ENCODE measurements around the gene SLC47A1.
A peak's percentile ranks its signal among the peaks of the same experiment; 100 is the strongest.
"Not testable (repeated sequence)": the region's sequence is repeated elsewhere in the genome, so short reads cannot be mapped to it uniquely, and the experiment has no call there.

SLC47A1 gene

DNA sequence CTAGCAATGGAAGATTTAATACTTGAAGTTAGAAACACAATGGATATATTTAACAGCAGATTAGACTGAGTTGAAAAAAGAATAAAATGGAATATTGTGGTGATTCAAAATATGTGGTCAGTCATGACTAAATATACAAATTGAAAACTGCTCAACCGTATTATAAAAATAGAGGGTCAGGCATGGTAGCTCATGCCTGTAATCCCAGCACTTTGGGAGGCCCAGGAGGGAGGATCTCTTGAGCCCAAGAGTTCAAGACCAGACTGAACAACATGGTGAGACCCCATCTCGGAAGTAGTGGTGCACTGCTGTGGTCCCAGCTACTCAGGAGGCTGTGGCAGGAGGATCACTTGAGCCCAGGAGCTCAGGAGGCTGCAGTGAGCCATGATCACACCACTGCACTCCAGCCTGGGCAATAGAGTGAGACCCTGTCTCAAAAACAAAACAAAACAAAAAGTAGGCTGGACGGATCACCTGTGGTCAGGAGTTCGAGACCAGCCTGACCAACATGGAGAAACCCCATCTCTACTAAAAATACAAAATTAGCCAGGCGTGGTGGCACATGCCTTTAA is 24.3 kb upstream of the SLC47A1 start:
- not testable (repeated sequence) for DNase-seq (ENCODE audit: low spot score in 2 of 2); H3K27ac Mint-ChIP-seq; H3K4me3 Mint-ChIP-seq; H3K9me3 Mint-ChIP-seq; ATAC-seq
- H3K4me1 Mint-ChIP-seq: peaks cover 17% of the 10 kb centered on the region
- H3K36me3 Mint-ChIP-seq: peaks cover 25% of the 10 kb centered on the region

DNA sequence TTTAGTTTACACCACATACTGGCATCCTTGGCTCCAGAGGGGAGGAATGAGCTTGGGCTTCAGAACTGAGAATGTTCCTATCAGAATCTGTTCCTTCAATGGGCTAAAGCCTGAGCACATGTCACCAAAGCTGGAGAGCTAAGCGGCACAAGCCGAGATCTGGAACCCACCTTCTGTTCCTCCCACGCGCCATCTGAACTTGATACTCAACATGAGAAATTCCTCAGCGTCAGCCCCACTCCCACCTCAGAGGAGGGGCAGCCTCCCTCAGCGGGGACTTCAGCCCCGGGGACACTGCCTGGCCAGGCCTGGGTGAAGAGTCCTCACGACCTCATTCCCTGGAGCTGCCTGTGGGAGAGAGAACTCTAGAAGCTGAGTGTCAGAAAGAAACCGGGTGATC is 22.8 kb upstream of the SLC47A1 start:
- Mint-ChIP-seq H3K36me3 (peaks cover 25% of the 10 kb centered on the region), H3K9me3 (no peaks in the 10 kb centered on the region), H3K27ac (no peak overlapping the region), H3K4me3 (no peak overlapping the region), H3K4me1 (peaks cover 17% of the 10 kb centered on the region)
- DNase-seq (ENCODE audit: low spot score in 2 of 2) (no peak), ATAC-seq (no peak)

DNA sequence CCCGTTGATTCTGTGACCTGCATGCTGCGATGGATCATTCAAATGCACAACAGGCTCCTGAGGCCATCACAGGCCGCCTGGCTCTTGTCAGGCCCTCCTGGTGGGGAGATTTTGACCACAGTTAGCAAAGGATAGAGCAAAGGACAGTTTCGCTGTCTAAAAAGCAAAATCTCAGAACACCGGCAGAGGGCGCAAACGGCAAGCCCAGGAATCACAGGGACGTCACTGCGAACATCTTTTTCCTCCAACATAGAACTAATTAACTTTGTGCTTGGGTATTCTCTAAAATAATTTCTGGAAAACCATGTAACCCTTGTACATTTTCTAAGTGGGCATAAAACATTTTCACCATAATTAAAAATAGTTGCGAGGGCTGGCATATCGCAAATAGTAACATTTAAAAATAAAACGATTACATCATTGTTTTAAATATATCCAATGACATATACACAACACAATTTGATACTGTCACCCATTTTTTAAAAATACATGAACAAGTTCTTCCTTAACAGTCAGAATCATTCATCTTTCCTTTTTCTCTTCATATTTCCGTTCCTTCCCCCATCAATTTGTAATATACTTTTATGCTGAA is 19.7 kb upstream of the SLC47A1 start:
- Mint-ChIP-seq H3K4me1 (peaks cover 6% of the 10 kb centered on the region), H3K36me3 (peaks cover under 1% of the 10 kb centered on the region), H3K4me3 (no peak overlapping the region), H3K9me3 (no peaks in the 10 kb centered on the region), H3K27ac (no peak overlapping the region)
- ATAC-seq (peak; percentile 69), DNase-seq (ENCODE audit: low spot score in 2 of 2) (peak; percentile 51 to 77)

DNA sequence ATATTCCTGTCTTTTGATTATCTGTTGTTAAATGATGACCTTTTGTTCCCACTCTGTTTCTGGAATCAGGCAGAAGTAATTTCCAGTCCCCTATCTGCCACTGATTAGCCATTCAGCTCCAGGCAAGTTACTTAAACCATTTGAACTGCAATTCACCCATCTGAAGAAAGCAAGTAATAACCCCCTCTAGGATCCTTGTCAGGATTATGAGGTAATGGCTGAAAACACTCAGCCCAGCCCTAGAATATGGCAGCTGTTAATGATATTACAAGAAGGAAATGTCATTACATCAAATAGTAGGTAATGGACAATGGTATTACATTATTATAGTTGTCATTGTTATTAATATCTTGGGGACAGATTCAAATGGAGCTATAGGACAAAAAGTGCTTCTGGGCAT is 16.0 kb upstream of the SLC47A1 start:
- Mint-ChIP-seq H3K4me3 (no peak overlapping the region), H3K27ac (no peak overlapping the region), H3K9me3 (no peaks in the 10 kb centered on the region), H3K4me1 (peaks cover 6% of the 10 kb centered on the region), H3K36me3 (no peaks in the 10 kb centered on the region)
- no peak for ATAC-seq
- no peak for DNase-seq (ENCODE audit: low spot score in 2 of 2)

DNA sequence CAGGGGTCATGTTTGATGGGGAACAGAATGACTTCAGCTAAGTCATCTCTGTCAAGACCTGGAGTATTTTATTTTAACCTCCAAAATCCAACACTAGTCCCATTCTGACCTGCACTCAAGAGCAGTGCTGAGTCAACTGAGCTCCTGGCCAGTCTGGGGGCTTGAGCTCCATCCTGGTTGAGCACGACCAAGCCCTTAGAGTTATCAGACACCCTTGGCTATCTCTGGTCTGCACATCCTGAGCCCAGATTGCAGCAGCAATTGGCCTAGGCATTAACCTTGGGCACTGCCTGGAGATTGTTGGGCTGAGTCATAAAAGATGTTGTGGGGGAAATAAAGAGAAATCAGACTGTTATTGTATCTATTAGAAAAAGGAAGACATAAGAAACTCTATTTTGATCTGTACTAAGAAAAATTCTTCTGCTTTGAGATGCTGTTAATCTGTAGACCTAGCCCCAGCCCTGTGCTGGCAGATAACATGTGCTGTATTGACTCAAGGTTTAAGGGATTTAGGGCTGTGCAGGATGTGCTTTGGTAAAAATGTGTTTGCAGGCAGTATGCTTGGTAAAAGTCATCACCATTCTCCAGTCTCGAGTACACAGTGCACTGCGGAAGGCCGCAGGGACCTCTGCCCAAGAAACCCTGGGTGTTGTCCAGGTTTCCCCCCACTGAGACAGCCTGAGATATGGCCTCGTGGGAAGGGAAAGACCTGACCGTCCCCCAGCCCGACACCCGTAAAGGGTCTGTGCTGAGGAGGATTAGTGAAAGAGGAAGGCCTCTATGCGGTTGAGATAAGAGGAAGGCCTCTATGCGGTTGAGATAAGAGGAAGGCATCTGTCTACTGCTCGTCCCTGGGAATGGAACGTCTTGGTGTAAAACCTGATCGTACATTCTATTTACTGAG is 14.0 kb upstream of the SLC47A1 start:
- H3K9me3 Mint-ChIP-seq; DNase-seq (ENCODE audit: low spot score in 2 of 2); ATAC-seq; H3K27ac Mint-ChIP-seq; H3K4me1 Mint-ChIP-seq; H3K36me3 Mint-ChIP-seq; H3K4me3 Mint-ChIP-seq: not testable (repeated sequence)

DNA sequence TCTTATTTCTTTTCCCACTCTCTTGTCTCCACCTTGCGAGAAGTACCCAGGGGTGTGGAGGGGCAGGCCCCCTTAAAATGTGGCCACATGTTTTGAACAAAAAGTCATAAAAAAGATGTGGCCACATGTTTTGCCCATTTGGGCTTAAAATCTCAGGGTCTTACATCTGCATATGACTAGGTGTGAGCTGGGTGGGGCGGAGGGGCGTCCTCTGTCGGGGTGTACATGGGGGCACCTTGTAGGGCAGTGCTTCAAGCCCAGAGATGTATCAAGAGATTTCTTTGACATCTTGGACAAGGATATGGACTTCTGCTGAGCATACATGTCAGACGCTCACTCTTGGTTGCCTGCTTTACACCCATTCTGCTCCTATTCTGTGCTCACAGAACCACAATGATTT is 13.0 kb upstream of the SLC47A1 start:
- Mint-ChIP-seq H3K4me1 (no peaks in the 10 kb centered on the region), H3K27ac (no peak overlapping the region), H3K9me3 (no peaks in the 10 kb centered on the region), H3K36me3 (no peaks in the 10 kb centered on the region), H3K4me3 (no peak overlapping the region)
- DNase-seq (ENCODE audit: low spot score in 2 of 2) (no peak), ATAC-seq (no peak)

DNA sequence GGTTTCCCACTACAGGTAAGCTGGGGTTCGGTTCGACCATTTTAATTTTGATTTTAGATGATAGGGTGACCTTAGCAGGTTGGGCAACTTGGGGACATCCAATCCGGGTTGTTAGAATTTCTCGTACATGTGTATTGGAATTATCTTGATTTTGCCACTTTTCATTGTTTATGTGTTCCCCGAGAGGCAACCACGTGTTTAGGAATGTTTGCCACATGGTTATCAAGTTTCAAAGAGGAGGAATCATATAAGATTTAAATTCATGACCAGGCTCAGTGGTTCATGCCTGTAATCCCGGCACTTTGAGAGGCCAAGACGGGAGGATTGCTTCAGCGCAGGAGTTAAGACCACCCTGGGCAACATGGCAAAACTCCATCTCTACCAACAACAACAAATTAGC is 10.0 kb upstream of the SLC47A1 start:
- DNase-seq (ENCODE audit: low spot score in 2 of 2) (no peak), ATAC-seq (no peak)
- Mint-ChIP-seq H3K27ac (no peak overlapping the region), H3K4me1 (no peaks in the 10 kb centered on the region), H3K36me3 (no peaks in the 10 kb centered on the region), H3K4me3 (no peak overlapping the region), H3K9me3 (no peaks in the 10 kb centered on the region)

DNA sequence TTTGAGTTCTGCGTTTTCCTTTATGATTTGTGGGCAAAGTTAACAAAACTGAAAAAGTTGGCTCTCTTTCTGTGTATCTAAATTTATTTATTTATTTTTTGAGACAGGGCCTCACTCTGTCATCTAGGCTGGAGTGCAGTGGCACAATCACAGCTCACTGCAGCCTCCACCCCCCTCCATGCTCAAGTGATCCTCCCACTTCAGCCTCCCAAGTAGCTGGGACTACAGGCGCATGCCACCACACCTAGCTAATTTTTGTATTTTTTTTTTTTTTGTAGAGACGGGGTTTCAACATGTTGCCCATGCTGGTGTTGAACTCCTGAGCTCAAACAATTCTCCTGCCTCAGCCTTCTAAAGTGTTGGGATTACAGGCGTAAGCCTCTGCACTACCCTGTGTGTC is 6.7 kb upstream of the SLC47A1 start:
- not testable (repeated sequence) for H3K4me3 Mint-ChIP-seq; H3K27ac Mint-ChIP-seq; DNase-seq (ENCODE audit: low spot score in 2 of 2); H3K36me3 Mint-ChIP-seq; H3K4me1 Mint-ChIP-seq; H3K9me3 Mint-ChIP-seq; ATAC-seq

DNA sequence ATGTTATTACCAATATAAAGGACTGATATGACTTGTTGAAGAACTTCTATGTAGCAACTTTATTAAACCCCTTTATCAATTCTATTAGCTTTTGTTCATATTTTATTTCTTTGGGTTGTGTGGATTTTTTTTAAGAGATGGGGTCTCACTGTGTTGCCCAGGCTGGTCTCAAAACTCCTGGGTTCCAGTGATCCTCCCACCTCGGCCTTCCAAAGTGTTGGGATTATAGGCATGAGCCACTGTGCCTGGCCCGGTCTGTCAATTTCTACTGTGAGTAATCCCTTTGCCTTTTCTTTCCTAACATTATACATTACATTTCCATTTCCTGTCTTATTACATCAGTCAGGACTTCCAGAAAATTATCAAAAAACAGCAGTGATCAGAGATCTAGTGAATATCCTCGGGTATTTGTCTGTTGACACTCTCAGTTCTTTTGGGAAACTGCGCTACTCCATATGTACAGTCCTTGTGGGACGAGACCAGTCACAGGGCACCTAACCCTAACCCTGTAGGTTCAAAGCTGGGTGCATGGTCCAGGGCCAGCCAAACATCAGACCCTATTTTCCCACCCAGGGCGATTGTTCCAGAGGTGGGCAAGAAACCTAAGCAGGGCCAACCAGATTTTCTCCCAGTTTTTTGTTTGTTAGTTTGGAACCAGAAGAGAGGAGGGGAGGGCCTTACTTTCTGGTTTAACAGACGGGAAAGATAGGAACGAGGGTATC is 1.7 kb upstream of the SLC47A1 start:
- ATAC-seq (no peak), DNase-seq (ENCODE audit: low spot score in 2 of 2) (no peak)
- H3K4me3 Mint-ChIP-seq: no peak overlapping the region
- H3K27ac Mint-ChIP-seq: no peak overlapping the region
- H3K9me3 Mint-ChIP-seq: no peaks in the 10 kb centered on the region
- H3K36me3 Mint-ChIP-seq: no peaks in the 10 kb centered on the region
- peaks cover 14% of the 10 kb centered on the region for H3K4me1 Mint-ChIP-seq

DNA sequence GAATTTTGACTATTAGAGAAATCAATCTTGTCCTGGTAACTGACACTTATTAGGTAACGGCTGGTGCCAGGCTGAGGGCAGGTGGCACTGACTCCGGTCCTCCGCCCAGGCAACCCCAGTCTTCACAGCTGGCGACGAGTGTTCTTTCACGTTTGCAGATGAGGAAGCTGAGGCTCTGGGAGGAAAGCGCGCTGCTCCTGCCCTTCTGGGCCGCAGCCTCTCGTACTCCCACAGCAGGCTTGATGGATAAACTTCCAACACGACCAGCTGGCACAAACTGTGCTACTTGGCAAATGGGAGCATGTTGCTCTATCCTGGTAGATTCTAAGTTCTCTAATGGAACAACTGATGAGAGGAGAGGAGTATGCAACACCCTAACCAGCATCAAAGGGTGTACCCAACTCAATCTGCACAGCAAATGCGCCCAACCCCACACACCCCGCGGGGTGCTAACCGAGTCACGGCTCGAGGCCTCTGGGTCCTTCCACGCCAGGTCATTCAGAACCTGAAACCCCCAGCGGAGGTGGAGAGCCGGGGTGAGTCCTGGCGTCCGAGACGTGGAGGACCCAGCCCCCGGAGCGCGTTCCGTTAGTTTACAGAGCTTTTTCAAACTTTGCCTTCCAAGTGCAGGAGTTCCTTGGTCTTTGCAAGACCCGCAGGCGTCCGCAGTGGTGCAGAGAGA is 477 bp upstream of the SLC47A1 start:
- peaks cover 14% of the 10 kb centered on the region for H3K4me1 Mint-ChIP-seq
- no peak overlapping the region for H3K27ac Mint-ChIP-seq
- peak overlapping the region; percentile 61 for H3K4me3 Mint-ChIP-seq

DNA sequence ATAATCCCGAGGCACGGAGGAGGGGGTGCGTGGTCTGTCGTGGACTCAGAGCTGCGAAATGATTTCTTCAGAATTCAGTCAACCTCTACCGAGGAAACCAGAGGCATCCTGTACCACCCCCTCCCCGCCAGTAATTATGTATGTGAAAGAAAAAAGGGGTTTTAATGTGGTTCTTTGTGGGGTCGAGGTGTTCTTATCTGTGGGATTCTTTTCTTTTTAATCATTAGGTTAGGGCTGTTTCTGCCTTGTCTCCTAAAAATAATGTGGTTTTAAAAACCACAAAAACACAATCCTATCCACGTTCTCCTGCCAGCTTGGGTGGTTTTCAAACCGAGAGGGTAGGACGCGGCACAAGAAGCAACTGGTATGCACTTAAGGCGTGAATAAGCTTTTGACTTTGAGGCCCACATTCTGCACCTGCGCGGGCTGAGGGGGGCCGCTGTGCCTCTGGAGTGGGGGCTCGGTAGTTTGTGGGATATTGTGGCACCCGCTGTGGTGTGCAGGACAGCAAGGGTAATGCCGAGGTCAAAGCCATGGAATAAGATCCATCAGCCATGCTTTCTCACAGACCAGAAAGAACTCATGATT is 1.0 kb downstream of the SLC47A1 start:
- DNase-seq (ENCODE audit: low spot score in 2 of 2) (no peak), ATAC-seq (peak; percentile 70)
- no peaks in the 10 kb centered on the region for H3K9me3 Mint-ChIP-seq
- no peak overlapping the region for H3K27ac Mint-ChIP-seq
- H3K36me3 Mint-ChIP-seq: no peaks in the 10 kb centered on the region
- peaks cover 14% of the 10 kb centered on the region for H3K4me1 Mint-ChIP-seq
- peak overlapping the region; percentile 61 for H3K4me3 Mint-ChIP-seq

More for the DNA sequence above, 477 bp upstream of the SLC47A1 start:
- DNase-seq (ENCODE audit: low spot score in 2 of 2): no peak
- ATAC-seq: no peak
- no peaks in the 10 kb centered on the region for H3K9me3 Mint-ChIP-seq
- no peaks in the 10 kb centered on the region for H3K36me3 Mint-ChIP-seq

DNA sequence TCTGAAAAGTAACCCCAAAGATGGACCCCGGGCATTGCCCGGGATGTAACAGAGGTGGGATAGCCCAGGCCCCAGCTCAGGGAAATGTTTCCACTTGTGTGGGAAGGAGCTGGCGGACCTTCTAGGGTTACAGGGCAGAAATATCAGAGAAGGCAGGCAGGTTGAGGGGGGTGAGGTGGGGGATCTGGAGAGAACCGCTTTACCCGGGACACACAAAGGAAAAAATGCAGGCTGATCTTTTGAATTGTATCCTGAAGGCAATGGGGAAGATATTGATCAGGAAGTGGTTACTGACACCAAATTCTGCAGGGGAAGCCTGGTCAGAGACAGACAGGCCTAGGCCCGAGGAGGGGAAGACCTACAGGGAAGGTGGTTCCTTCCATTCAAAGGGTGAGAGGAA is 3.5 kb downstream of the SLC47A1 start:
- no peak overlapping the region for H3K4me3 Mint-ChIP-seq

DNA sequence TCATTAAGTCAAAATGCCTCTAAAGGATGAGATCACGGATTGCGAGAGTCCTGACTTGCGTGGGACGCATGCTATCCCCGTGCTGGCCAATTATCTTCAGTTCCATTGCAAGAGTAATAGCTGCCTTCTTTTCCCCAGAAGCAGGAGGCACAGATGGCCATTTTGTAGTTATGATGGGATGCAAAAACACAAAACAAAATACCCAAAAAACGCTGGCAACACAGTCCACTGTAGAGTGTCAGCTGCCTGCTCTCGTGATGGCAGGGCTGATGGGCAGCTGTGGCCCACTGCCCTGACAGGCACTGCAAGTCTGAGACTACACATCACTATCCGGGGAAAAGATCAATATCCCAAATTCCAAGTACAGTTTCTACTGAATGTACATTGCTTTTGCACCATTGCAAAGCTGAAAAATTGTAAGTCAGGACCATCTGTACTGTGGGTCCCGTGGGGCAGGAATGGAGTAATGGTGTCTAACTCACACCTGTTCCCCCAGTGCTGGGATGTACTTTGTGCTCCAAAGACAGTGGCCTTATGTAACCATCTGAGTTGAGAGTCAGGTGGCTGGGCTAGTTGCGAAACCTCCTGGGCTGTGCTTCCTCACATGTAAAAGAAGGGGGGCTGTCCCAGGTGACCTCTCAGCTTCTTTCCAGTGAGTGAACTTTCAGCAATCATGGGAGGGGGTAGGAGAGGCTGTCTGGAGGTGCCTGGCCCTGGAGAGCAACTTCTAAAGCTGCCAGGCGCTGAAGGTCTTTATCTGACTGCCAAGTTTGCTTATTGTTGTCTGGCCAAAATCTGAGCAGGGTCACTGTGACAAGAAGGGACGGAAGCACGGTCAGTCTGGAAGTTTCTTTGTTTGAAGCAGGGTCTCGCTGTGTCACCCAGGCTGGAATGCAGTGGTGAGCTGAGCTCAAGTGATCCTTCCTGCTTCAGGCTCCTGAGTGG is 4.7 kb downstream of the SLC47A1 start:
- Mint-ChIP-seq H3K4me3 (no peak overlapping the region), H3K36me3 (no peaks in the 10 kb centered on the region), H3K9me3 (no peaks in the 10 kb centered on the region), H3K4me1 (peaks cover 9% of the 10 kb centered on the region), H3K27ac (no peak overlapping the region)
- ATAC-seq (no peak), DNase-seq (ENCODE audit: low spot score in 2 of 2) (no peak)

More for the DNA sequence above, 3.5 kb downstream of the SLC47A1 start:
- Mint-ChIP-seq H3K36me3 (no peaks in the 10 kb centered on the region), H3K4me1 (peaks cover 14% of the 10 kb centered on the region), H3K9me3 (no peaks in the 10 kb centered on the region), H3K27ac (no peak overlapping the region)
- DNase-seq (ENCODE audit: low spot score in 2 of 2) (no peak), ATAC-seq (no peak)

DNA sequence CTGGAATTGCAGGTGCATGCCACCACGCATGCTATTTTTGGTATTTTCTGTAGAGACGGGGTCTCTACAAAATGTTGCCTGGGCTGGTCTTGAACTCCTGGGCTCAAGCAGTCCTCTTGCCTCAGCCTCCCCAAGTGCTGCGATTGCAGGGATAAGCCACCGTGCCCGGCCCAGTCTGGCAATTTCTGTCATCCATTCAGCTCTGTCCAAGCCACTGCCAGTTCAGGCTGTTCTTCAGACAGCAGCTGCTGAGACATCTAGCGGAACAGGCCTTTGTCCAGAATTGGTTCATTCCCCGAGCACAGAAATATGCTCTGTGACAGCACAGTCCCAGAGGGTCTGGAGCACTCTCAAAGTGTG is 5.4 kb downstream of the SLC47A1 start:
- Mint-ChIP-seq H3K36me3 (no peaks in the 10 kb centered on the region), H3K4me3 (no peak overlapping the region), H3K27ac (no peak overlapping the region), H3K9me3 (no peaks in the 10 kb centered on the region), H3K4me1 (peaks cover 7% of the 10 kb centered on the region)
- ATAC-seq: no peak
- DNase-seq (ENCODE audit: low spot score in 2 of 2): no peak

All from stimulated activated effector memory CD8-positive, alpha-beta T cell treated with anti-CD3 and anti-CD28 coated beads, Interleukin-12 subunit alpha, Interleukin-12 subunit beta, amount 100 ng/mL, for 72 hours (primary cell).